ENCODE measurements around the gene AGAP1. TPM values are rescaled to one million over a fixed set of nuclear protein-coding genes. Genes with fewer than 3 reads are reported as not detected.

AGAP1 gene
- total and polyA plus RNA-seq, 4 donors, result 2.0 to 8.5 (median 5.4) TPM

DNA sequence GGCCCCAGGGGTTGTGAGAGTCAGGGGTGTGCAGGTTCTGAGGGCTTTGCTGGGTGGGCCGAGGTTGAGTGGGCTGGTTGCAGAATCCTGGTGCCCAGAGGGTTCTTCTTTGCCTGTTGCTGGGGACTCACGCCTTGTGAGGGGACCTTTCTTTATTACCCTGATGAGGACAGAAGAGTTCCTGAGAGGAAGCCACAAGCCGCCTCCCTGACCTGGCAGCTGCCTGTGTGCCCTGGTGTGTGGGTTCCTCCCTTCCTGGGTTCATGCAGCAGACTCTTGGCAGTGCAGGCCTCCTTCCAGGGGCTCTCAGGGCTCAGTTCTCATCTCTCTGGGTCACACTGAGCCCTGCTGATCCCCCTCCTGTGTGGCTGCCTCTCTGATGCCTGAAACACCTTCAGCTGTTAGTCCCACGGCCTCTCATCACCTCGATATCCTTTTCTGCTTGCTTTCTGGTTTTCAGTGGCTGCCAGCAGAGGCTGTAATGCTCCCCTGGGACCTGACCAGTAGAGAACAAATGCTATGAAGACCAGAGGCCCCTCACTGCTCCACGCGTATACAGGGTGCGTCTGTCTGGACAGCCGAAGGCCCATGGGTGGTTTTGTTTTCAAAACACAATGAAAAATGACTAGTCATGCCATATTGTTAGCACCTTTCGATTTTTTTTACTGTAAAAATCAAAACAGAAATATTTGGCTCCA, 191.3 kb downstream of the AGAP1 start (continued):
- TF ChIP-seq HNF4A (conservative IDR thresholded peaks at IDR 0.05), result no peak

DNA sequence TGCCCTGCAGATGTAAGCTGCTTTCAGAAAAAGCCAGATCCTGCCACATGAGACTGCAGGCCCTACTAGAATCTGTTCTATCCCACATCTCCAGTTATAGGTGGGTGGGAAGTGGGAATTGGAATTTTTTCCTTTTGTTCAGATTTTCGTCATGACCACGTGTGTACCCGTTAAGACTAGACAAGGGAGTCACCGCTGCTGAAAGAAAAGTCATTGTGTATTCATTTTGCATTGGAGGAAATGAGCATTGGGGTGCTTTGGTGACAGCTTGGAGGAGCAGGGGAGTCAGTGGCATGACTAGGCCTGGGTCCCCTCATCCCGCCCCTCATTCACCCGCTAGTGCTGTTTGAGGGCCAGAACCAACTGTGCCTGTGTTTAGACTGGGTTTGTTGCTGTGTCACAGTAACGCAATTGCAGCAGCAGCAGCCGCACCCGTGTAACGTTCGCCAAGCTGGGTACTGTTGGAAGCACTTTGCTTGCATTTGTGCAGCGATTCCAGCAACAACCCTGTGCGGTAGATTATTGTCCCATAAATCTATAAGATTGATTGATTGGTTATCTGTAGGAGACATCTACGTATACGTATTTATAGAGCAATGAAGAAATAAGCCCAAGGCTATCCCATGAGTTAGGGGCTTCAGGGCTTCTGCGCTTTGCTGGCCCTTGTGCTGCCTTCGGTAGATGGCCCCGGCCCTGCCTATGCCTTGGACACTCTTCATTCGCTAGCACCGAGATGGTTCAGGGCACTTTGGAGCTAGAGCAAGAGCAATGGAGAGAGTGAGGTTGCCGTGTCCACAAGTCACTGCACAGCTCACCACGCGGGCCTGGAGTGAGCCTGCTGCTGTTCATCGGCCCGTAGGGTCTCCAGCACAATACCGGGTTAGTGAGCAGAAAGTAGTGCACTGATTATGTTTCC, 194.9 kb downstream of the AGAP1 start:
- Histone ChIP-seq H3K9me3 (ENCODE audit: control insufficient read depth in 4 of 4, low read length in 3 of 4) (no peaks in the 10 kb centered on the region), H3K27ac (ENCODE audit: low read depth in 1 of 2, low read length in 2 of 2) (no peak overlapping the region), H3K4me1 (ENCODE audit: control insufficient read depth in 4 of 4, insufficient read depth in 4 of 4, low read length in 3 of 4) (no peaks in the 10 kb centered on the region), H3K4me3 (ENCODE audit: low read depth in 1 of 3, low read length in 3 of 3) (no peak overlapping the region), H3K36me3 (ENCODE audit: control insufficient read depth in 4 of 4, insufficient read depth in 3 of 4, low read depth in 1 of 4, low read length in 3 of 4) (no peaks in the 10 kb centered on the region), H3K27me3 (ENCODE audit: control insufficient read depth in 4 of 4, insufficient read depth in 4 of 4, low read length in 3 of 4) (no peaks in the 10 kb centered on the region), H3K9ac (ENCODE audit: low read depth in 1 of 2, low read length in 2 of 2) (no peak overlapping the region)
- DNase-seq (ENCODE audit: low spot score), result no peak
- TF ChIP-seq FOXA2 (IDR thresholded peaks at IDR 0.05) (no peak), RAD21 (IDR thresholded peaks at IDR 0.05) (no peak), GABPA (IDR thresholded peaks at IDR 0.05 in 1 of 2, conservative IDR thresholded peaks at IDR 0.05 in 1 of 2) (no peak)
- 92% methylated on average over 26 of the region's 26 CpGs for WGBS

DNA sequence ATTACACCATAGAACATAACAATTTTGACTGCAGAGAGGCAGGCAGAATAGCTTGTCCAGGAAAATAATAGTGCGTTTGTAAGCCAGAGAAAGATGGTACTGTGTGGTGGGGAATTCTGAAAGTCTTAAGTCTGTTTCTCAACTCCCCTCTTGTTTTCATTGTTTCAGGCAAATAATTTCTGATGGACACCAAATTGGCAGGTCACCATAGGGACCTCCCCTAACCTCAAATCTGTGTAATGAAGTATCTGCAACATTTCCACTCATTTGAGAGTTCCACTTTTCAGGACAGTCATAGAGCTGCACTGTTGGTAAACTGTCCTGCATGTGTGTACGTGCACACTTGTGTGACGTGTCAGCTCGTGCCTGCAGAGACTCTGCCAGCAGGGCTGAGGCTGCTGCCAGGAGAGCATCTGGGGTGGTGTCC, 195.6 kb downstream of the AGAP1 start:
- Histone ChIP-seq H3K9me3 (ENCODE audit: control insufficient read depth in 4 of 4, low read length in 3 of 4) (no peaks in the 10 kb centered on the region), H3K4me3 (ENCODE audit: low read depth in 1 of 3, low read length in 3 of 3) (no peak overlapping the region), H3K9ac (ENCODE audit: low read depth in 1 of 2, low read length in 2 of 2) (no peak overlapping the region), H3K36me3 (ENCODE audit: control insufficient read depth in 4 of 4, insufficient read depth in 3 of 4, low read depth in 1 of 4, low read length in 3 of 4) (no peaks in the 10 kb centered on the region), H3K4me1 (ENCODE audit: control insufficient read depth in 4 of 4, insufficient read depth in 4 of 4, low read length in 3 of 4) (no peaks in the 10 kb centered on the region), H3K27me3 (ENCODE audit: control insufficient read depth in 4 of 4, insufficient read depth in 4 of 4, low read length in 3 of 4) (no peaks in the 10 kb centered on the region), H3K27ac (ENCODE audit: low read depth in 1 of 2, low read length in 2 of 2) (no peak overlapping the region)
- 84% methylated on average over 4 of the region's 4 CpGs for WGBS
- TF ChIP-seq EGR1 (IDR thresholded peaks at IDR 0.05; ENCODE audit: low read depth in 2 of 2) (no peak), RXRA (IDR thresholded peaks at IDR 0.05) (no peak), HNF4A (conservative IDR thresholded peaks at IDR 0.05) (no peak), RAD21 (IDR thresholded peaks at IDR 0.05) (no peak), FOXA1 (IDR thresholded peaks at IDR 0.05) (no peak), JUND (IDR thresholded peaks at IDR 0.05) (no peak), FOXA2 (IDR thresholded peaks at IDR 0.05) (no peak), GABPA (IDR thresholded peaks at IDR 0.05 in 1 of 2, conservative IDR thresholded peaks at IDR 0.05 in 1 of 2) (no peak), HNF4G (IDR thresholded peaks at IDR 0.05) (no peak), SP1 (IDR thresholded peaks at IDR 0.05) (no peak), TAF1 (conservative IDR thresholded peaks at IDR 0.05) (no peak), YY1 (IDR thresholded peaks at IDR 0.05) (no peak), NR2F2 (IDR thresholded peaks at IDR 0.05) (no peak)
- TF ChIP-seq, protein P1, sequence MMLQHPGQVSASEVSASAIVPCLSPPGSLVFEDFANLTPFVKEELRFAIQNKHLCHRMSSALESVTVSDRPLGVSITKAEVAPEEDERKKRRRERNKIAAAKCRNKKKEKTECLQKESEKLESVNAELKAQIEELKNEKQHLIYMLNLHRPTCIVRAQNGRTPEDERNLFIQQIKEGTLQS (IDR thresholded peaks at IDR 0.05), result no peak
- TF ChIP-seq, protein P2, sequence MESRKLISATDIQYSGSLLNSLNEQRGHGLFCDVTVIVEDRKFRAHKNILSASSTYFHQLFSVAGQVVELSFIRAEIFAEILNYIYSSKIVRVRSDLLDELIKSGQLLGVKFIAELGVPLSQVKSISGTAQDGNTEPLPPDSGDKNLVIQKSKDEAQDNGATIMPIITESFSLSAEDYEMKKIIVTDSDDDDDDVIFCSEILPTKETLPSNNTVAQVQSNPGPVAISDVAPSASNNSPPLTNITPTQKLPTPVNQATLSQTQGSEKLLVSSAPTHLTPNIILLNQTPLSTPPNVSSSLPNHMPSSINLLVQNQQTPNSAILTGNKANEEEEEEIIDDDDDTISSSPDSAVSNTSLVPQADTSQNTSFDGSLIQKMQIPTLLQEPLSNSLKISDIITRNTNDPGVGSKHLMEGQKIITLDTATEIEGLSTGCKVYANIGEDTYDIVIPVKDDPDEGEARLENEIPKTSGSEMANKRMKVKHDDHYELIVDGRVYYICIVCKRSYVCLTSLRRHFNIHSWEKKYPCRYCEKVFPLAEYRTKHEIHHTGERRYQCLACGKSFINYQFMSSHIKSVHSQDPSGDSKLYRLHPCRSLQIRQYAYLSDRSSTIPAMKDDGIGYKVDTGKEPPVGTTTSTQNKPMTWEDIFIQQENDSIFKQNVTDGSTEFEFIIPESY (IDR thresholded peaks at IDR 0.05), result no peak
- TF ChIP-seq, protein P3, sequence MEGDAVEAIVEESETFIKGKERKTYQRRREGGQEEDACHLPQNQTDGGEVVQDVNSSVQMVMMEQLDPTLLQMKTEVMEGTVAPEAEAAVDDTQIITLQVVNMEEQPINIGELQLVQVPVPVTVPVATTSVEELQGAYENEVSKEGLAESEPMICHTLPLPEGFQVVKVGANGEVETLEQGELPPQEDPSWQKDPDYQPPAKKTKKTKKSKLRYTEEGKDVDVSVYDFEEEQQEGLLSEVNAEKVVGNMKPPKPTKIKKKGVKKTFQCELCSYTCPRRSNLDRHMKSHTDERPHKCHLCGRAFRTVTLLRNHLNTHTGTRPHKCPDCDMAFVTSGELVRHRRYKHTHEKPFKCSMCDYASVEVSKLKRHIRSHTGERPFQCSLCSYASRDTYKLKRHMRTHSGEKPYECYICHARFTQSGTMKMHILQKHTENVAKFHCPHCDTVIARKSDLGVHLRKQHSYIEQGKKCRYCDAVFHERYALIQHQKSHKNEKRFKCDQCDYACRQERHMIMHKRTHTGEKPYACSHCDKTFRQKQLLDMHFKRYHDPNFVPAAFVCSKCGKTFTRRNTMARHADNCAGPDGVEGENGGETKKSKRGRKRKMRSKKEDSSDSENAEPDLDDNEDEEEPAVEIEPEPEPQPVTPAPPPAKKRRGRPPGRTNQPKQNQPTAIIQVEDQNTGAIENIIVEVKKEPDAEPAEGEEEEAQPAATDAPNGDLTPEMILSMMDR (IDR thresholded peaks at IDR 0.05; ENCODE audit: low read depth, low read length, missing input control), result no peak
- TF ChIP-seq, protein P4, sequence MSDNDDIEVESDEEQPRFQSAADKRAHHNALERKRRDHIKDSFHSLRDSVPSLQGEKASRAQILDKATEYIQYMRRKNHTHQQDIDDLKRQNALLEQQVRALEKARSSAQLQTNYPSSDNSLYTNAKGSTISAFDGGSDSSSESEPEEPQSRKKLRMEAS (IDR thresholded peaks at IDR 0.05), result no peak
- TF ChIP-seq, protein P5, sequence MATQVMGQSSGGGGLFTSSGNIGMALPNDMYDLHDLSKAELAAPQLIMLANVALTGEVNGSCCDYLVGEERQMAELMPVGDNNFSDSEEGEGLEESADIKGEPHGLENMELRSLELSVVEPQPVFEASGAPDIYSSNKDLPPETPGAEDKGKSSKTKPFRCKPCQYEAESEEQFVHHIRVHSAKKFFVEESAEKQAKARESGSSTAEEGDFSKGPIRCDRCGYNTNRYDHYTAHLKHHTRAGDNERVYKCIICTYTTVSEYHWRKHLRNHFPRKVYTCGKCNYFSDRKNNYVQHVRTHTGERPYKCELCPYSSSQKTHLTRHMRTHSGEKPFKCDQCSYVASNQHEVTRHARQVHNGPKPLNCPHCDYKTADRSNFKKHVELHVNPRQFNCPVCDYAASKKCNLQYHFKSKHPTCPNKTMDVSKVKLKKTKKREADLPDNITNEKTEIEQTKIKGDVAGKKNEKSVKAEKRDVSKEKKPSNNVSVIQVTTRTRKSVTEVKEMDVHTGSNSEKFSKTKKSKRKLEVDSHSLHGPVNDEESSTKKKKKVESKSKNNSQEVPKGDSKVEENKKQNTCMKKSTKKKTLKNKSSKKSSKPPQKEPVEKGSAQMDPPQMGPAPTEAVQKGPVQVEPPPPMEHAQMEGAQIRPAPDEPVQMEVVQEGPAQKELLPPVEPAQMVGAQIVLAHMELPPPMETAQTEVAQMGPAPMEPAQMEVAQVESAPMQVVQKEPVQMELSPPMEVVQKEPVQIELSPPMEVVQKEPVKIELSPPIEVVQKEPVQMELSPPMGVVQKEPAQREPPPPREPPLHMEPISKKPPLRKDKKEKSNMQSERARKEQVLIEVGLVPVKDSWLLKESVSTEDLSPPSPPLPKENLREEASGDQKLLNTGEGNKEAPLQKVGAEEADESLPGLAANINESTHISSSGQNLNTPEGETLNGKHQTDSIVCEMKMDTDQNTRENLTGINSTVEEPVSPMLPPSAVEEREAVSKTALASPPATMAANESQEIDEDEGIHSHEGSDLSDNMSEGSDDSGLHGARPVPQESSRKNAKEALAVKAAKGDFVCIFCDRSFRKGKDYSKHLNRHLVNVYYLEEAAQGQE (IDR thresholded peaks at IDR 0.05), result no peak
- DNase-seq (ENCODE audit: low spot score), result no peak

Data from liver (tissue), 9 donors.